GM18526 (cell line): ENCODE data around the gene ALLC.
A peak's percentile ranks its signal among the peaks of the same experiment; 100 is the strongest.

Experiments used
- POLR2A ChIP-seq: IDR thresholded peaks from 3 replicates; pipeline ENCODE4 v1.6.1; 2011; ENCODE audit not compliant: insufficient read length; ENCODE audit errors: extremely low read depth

Gene ALLC

GRCh38 chr2:3647831-3648651, 10.0 kb upstream of the ALLC start:
- no peak for TF ChIP-seq POLR2A

DNA sequence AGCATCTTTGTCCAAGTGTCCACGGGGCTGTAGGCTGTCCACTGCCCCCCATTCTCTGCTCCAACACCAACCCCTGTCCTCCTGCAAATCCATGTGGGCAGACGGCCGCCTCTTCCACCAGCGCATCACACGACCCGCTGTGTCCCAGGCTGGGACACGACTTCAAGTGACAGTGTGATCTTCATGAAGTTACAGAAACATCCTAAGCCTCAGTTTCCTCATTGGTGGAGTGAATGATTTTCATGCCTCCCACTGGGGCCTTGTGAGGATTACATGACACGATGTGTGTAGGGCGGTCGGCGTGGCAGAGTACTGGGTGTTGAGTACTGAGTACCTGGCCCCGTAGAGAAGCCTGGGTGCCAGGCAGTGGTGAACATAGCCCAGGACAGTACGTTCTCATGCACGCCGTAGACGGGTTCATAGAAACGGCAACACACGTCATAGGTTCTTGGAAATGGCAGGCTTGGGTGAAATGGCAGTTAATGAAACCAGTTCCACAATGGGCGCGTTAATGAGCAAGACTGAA, 9.3 kb upstream of the ALLC start:
- TF ChIP-seq POLR2A, result no peak

GRCh38 chr2:3649581-3649980, 8.4 kb upstream of the ALLC start:
- TF ChIP-seq POLR2A, result no peak

GRCh38 chr2:3650140-3650920, 7.7 kb upstream of the ALLC start:
- TF ChIP-seq POLR2A, result no peak

DNA sequence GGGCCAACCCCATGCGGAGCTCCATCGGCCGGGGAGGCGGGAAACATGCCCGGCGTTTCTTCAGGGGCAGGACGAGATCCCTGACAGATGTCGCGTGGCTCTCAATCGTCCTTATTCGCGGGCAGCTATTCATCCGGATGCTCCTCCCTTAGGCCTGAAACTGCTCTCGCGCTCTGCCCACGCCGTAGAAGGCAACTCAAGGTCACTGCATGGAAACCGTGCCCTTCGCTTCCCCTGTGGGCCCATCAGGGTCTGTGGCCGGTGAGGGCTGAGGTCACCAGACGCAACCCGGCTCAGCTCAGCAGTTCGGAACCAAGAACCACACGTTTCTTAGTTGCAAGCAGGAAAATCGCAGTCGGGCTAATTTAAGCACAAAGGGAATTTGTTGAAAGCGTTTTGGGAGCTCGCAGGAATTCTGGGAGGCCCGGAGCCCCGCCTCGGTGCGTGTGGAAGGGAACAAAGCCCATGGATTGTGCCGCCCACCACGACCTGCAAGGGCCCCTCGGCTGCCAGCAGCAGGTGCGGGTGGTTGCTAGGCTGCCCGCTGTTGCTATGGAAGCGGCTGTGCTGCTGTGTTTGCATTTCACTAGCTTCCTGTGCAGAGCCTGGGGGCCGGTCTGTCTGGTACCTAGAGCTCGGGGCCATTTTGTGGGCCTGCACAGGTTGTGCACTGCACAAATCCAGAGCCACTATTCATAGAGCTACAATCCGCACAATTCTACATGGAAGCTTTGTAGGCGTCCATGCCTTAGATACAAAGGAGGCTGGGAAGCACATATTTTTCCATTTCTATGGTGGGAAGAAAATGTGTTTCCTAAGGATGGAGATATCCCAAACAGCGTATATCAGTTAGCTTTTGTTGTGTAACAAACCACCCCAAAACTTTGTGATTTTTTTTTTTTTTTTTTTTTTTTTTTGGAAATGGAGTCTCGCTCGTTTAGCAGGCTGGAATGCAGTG, 6.0 kb upstream of the ALLC start:
- TF ChIP-seq POLR2A, result peak; percentile 13

GRCh38 chr2:3652896-3653625, 4.9 kb upstream of the ALLC start:
- no peak for TF ChIP-seq POLR2A

DNA sequence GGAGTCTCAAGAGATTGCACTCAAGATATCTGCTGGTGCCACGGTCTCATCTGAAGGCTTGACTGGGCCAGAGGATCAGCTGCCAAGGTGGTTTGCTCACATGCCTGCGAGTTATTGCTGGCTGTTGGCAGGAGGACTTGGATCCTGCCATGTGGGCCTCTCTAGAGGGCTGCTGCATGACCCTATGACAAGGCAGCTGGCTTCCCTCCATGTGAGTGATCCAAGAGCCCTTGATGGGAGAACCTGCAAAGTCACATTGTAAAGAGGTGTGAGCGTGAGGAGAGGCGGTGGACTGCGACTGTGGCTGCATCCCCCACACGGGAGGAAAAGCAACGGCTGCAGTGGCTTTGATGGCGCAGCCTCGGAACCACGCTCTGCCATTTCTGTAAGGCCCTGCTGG, 4.0 kb upstream of the ALLC start:
- TF ChIP-seq POLR2A, result no peak

GRCh38 chr2:3654531-3655225, 3.3 kb upstream of the ALLC start:
- TF ChIP-seq POLR2A, result no peak

- TF ChIP-seq POLR2A, result no peak
These were observed 1.9 kb upstream of the ALLC start for GRCh38 chr2:3655871-3656761.

GRCh38 chr2:3656762-3657721, 958 bp upstream of the ALLC start:
- no peak for TF ChIP-seq POLR2A

- no peak for TF ChIP-seq POLR2A
These were observed 1.7 kb downstream of the ALLC start for GRCh38 chr2:3659447-3660432.
